GM21825 (cell line): ENCODE results near the gene QRFP.

Experiments
- ATAC-seq: cut with Tn5 transposase; IDR thresholded peaks from one replicate; pipeline ENCODE4 v1.9.1; 2021; ENCODE audit warnings: mild to moderate bottlenecking, moderate library complexity; ENCODE audit not compliant: unreplicated experiment

QRFP gene, protein sequence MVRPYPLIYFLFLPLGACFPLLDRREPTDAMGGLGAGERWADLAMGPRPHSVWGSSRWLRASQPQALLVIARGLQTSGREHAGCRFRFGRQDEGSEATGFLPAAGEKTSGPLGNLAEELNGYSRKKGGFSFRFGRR

DNA sequence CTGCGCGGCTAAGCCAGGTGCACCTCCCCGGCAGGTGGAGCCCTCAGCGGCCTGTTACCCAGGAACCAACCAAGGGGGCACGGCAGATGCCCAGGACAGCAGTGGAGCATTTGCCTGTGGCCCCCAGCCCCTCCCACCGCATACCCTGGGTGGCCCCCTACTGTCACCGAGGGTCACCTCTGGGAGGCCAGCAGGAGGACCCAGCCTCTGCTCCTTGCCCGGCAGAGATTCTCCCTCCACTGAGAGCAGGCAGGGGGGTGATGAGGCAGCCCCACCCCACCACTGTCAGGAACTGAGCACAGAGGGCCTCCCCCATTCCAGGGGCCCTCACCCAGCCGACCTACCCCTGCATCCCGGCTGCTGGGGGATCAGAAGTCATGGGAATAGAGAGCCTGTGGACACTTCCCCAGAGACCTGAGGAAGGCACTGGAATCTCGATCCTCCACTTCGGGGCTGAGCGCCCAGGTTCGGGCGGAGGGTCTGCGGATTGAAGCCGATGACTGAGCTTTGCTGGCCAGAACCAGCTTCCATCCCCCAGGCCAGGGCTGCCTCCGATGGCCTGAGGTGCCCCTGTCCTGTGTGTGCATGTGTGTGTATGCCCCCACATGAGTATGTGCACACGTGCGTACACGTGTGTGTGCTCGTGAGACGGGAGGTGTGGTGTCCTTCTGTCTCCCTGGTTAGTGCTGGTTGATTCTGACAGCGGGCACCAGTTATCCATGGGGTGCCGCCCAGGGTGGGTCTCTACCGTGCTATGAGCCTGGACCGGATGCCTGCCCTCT is at the start of gene QRFP:
TSS of gene QRFP (minus strand) at position 580 of the 782 bp plus-strand sequence. CDS start 2,974 bp downstream, outside the sequence.
- no peak for ATAC-seq

DNA sequence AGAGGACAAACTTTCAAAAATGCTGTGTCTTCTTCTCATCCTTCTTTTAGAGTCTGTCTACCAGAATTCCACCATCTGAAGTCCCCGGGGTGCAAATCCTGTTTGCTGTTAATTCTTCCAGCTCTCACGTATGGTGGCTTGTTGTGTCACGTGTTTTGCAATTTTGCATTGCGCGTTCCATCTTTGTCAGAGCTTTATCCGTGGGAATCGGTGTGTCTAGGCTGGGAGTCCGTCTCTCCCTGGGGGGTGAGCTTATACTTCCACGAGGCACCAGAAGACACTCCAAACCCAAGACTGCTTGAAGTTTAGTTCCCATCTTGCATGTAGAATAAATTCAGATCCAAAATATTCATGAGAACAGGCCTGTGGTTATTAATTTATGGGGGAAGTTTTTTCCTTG is 48.6 kb upstream of the QRFP start:
- no peak for ATAC-seq

DNA sequence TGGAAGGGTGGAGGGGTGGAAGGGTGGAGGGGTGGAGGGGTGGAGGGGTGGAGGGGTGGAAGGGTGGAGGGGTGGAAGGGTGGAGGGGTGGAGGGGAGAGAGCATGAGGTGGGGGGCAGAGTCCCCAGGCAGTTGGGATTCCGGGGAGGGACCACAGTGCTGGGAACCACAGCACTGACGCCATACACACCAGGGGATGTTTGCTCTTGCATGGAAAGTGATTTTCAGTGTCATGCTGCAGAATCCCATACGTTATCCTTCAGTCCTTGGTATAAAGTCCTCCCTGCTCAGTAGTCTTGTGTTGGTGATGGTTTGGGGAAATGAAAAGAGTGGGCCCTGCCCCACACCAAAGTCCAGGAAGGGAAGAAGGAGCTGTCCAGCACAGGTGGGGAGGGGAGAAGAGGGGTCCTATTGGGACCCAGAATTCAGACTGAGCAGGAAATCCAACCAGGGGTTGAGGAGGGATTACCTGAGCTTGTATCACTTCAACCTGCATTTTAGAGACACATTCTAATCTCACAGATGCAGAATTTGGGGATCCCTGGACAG is 48.0 kb upstream of the QRFP start:
- no peak for ATAC-seq

DNA sequence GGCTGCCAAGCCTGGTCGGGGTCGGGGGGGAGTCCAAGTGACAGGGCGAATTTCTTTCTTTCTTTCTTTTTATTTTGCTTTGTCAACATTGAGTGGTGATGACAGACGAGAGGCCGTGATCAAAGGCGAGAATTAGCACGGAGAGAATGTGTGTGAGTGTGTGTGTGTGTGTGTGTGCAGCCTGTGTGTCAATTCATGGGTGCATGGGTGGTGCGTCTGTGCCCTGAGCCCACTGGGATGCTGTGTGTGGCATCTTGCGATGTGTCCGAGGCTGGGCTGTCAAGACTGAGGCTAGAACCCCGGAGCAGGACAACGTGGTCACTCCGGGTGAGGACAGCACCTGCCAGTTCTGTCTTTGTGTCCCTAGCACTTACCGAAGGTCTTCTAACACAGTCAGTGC is 47.2 kb upstream of the QRFP start:
- ATAC-seq = no peak

DNA sequence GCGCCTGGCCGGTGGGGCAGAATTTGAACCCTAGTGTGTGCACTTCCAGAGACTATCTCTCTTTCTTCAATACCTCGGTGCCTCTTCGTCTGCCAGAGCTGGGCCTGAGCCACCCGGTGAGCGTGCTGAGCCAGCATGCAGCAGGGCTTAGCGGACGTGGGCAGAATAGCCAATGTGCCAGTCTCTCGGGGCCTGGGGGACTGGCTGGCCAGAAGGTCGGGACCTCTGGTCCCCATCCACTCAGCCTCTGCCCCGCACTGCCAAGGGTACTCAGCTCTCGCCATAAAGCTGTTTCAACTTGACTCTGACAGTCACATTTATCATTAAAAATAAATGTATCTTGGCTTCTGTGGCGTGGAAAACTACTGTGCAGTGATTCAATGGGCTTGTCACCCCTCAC is 46.6 kb upstream of the QRFP start:
- no peak for ATAC-seq

DNA sequence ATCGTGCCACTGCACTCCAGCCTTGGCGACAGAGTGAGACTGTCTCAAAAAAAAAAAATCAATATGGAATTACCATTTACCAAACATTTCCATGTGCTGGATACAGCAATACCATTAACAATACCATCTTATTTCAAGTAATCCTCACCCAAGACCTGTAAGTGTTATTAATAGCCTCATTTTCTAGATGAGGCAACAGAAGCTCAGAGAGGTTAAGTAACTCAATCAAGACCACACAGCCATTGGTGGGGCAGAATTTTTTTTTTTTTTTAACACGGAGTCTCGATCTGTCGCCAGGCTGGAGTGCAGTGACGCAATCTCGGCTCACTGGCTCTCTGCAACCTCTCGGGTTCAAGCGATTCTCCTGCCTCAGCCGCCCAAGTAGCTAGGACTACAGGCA is 46.1 kb upstream of the QRFP start:
- no peak for ATAC-seq

DNA sequence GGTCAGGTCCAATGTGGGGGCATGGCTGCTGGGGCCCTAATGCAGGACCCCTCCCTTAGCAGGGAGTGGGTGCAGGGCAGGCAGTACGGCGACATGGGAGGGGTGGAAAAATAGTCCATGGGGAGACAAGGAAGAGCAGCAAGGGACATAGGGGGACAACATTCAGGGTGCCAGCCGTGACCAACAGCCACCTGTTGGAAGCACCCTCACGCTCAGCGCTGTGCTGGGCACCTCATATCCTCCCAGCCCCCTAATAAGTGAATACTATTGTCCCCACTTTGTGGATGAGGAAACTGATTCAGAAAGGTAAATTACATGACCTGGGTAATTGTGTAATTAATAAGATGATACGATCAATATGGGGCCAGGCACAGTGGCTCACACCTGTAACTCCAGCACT is 45.5 kb upstream of the QRFP start:
- ATAC-seq = no peak

DNA sequence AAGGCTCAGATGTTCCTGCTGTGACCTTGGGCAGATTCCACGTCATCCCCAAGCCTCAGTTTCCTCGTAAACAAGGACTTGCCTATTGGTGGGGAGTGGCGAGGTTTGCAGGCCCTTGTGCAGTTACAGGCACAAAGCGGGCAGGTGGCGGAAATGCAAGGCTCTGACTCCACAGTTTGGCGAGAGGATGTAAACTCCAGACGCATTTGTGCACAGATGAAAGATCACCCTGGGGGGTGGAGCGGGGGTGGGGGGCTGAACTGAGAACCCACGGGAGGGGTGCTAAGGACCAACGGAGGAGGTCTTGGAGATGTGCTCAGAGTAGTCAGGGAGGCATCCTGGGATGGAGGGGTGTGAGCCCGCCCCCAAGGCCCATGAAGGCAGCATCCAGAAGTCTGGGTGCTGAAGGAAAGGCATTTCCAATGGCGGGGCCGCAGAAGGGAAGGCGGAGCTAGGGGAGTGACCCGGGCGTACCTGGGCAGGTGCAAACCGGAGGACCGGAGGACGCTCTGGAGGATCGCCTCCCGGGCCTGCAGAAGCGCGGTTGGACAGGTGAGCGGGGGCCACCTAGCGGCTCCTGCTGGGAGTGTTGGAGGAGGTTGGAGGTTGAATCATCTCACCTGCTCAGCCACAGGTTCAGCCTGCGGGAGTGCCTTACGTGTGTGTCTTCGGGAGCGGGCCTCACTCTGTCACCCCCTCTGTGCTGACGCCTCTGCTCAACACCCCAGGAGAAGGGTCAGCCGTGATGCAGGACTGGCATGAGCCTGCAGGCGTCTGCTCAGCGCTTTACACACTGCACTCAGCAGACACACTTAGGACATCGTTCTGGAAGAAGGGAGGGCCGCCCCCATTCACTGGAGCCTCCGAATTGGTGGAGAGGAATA is 44.3 kb upstream of the QRFP start:
- ATAC-seq = peak; percentile 72

DNA sequence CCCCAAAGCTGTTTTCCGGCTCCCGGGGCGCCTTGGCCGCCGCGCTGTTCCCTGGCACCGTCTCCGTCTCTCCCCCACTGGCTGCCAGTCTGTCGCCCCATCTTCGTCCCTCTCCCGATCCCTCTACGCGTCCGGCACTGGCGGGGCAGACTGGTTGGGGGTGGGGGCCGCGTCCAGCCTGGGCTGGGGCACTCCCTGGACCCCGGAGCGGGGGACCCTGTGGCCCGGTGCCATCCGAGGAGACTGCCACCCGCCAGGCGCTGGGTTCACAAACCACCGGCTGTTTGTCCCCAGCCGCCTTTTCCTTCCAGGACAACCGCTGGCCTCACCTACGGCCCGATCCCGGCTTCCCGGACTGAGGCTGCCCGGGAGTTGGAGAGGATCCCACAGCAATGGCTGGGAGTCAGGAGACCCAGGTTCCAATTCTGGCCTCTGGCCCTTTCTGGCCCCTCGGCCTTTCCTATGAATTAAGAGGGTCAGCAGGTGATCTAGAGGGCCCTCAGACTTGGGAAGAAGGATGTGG is 43.5 kb upstream of the QRFP start:
- no peak for ATAC-seq

DNA sequence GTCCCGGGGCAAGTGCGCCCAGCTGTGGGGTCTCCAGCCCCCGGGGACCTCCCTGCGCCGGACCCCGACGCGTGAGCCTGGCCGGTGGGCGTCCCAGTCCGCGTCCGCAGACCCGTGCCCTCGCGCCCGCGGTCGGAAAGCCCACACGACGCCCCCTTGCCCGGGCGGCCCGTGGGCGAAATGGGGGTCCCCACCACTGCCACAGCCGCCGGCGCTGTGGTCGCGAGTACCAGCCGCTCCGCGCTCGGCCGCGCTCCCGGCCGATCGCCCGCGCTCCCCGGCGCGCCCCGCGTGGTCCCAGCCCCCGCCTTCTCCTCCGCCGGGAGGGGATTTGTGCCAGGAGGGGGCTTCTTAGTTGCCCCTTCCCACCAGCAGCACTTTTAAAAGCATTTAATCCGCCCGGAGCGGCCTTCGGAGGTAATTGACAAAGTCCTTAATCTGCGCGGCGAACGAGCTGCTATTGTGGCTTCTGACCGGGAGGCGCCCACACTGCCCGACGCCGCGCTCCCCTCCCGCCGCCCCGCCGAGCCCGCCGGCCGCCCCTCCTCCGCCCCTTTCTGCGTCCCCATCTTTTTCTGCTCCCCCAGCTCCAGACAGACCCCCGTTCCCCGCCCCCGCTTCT is 42.9 kb upstream of the QRFP start:
- ATAC-seq = no peak

DNA sequence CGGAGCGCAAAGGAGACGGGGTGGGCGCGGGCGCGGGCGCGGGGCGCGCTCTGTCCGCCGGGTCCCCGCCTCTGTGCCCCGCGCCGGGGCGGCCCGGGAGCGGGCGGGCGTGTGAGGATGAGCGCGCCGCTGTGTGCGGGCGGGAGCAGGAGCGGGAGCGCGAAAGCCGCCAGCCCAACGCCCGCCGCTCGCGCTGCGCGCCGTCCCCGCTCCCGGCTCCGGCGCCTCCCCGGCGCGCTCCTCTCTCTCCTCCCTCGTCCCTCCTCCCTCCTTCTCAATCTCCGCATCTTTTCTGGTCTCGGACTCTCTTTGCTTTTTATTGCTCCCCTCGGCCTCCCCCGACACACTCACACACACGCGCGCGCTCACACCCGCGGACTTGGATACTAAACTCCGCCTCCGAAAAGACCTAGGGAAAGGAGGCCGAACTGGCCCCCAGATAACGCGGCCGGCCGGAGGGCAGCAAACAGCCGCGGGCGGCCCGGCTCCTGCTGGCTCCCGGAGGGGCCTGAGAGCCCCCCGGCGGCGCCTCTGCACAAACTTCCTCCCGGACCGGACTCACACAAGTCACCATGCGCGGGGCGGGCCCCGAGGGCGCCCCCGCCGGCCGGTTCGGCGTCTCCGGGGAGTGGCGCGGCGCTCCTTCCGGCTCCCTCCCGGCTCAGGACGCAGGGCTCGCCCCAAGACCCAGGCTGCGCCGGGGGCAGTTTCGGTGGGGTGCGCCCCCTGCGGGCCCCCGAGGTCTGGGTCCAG is 42.2 kb upstream of the QRFP start, which contains the start of gene FIBCD1:
TSS of gene FIBCD1 (minus strand) at position 596 of the 753 bp plus-strand sequence. CDS start 640 bp downstream, outside the sequence.
- ATAC-seq = no peak

DNA sequence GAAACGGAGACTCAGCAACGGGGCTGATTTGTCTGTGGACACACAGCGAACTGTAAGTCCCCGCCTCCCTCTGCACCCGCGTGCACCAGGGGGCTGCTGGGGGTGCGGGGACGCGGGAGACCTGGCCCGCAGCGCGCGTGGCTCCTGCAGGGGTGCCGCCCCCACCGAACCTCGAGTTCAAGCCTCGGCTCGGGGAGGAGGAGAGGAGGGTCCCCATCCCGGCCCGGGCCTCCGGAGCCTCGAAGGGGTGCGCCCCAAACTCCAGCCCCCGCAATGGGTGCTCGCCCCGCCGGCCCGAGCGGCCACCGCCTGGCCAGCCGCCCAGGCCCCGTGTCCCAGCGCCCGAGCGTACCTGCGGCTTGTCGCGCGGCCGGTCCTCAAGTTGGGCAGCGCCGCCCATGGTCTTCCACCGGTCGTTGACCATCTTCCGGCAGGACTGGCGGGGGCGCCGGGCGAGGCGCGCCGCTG is 41.6 kb upstream of the QRFP start:
- no peak for ATAC-seq

DNA sequence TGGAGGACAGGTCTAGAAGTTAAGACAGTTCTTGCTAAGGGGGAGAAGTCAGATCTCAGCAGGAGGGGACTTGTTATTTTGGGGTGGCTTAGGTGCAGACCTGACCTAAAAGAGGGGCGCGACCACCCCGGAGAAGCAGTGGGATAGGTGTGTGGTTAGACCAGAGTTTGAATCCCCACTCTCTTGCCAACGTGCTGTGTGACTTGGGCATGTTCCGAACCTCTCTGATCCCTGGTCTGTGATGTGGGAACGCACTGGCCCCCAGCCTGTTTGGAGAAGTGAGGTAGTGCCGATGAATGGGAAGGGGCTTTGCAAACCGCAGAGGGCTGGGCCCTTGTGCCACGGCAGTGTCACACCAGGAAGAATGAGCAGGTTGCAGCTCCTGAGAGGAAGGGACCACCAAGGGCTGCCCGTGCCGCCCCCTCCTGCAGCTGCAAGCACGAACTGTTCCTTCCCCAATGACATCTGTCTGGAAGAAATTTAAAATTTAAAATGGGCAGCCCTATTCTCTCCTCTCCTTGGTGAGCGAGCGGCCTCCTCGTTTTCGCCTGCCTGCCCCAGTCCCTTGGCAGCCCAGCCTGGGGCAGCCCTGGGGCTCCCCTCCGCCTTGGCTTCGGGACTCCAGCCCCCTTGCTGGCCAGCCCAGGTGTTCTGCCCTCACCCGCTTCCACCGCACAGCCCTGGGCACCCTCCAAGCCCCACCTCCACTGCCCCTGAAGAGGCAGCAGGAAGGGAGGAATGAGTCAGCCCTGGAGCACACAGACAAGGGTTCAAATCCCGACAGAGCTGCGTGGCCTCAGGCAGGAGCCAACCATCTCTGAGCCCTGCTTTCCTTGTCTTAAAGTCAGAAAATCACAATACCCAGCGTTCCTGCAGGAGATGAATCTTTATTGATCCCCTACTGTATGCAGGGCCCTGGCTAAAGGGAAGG is 40.8 kb upstream of the QRFP start:
- ATAC-seq = no peak

DNA sequence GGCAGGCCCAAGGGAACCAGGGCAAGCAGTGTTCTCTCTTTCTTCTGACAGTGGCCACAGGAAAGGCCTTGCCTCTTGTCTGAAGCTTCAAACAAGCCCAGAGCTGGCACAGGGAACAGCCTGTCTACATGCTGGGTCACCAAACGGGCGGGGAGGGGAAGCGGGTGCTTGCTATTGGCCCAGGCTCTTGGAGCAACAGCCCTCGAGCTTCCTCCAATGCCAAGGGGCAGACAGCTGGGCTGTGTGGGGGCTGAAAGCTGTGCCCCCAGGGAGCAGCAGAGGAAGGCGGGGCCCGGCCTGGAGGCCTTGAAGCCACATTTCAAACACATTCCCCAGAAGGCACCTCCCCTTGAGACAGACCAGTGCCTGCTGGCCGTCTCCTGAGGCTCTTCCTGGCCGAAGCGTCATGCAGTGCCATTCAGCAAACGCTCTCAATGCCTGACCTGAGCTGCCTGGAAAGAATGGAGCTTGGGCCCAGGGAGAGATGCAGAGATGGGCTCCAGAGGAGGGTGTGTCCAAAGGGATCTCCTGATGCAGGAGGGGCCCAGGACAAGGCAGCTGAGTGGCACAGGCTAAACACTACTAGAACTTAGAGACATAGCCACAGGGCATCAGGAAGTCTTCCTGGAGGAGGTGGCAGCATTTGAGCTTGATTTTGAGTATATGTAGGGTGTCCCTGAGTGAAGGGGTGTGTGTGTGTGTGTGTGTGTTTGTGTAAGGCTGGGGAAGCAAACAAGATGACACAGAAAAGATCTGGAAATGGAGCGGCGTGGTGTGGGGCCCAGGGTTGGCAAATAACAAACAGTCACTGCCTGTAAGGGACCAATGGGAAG is 39.9 kb upstream of the QRFP start:
- no peak for ATAC-seq

DNA sequence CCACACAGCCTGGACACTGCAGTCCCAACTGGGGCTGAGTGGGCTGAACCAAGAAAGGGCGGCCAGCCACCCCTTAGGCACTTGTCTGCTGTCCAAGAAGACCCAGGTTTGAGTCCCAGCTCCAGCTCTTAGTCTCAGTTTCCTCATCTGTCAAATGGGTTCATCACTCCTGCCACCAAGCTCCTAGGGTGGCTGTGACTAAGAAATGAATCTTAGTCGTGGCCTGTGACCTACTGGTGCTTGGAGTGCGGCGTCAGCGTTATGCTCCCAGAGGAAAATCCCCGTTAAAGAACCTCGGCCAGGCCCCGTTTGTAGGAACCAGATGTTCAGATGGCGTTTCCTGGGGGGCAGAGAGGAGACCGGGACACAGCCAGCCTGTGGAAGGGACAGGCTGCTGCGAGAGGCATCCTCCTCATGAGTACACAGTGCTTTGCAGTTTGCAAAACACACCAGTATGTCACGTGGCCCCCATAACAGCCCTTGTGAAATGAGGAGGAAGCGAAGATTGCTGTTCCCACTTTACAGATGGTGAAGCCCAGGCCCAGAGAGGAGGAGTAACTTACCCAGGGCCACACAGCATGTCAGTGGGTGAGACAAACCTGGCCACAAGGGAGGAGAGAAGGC is 39.1 kb upstream of the QRFP start:
- no peak for ATAC-seq

DNA sequence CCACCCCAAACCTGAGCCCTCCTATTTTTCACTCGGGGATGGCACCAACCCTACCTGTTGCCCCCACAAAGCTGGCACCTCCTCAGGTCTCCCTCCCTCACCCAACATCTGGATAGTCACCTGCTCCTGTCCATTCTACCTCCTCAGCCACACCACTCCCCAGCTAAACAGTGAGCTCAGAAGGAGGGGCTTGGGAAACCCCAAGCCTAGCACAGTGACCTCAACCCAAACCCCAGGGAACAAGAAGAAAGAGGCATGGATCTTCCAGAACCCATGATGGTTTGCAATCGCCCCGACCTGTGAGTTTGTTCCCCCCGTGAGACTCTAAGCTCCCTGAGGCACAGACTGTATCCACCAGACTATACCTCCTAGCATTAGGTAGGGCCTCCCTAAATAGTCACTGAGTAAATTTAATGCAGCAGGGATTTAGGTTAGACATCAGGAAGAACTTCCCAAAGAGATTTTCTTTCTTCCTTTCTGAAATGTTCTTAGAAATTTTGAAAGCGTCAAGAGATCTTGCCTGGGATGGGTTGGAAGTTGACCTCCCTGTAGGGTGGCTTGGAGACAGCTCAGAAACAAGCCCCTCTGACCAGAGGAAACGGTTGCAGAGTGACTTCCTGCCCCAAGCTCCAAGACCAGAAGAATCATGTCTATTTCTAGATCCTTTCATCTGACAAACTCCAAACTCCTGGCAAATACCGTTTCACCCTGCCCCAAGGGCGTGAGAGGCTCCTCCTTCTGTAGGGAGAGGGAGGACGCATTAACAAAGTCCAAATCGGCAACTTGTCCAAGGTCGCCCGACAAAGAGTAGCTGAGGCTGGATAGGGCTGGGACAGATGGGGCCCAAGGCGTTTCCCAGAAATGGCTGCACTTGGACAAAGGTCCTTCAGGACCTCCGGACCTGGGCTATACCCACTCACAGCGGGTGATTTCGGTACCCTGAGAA is 38.4 kb upstream of the QRFP start:
- ATAC-seq = no peak
